Epithelial cell of esophagus (primary cell): ENCODE data around the gene CNTN5.

ENCODE experiments used
- DNase-seq: peaks from one replicate; pipeline ENCODE4 v3.0.0; 2010; ENCODE audit warnings: low read depth
- H3K4me3 ChIP-seq: 2 replicates; pipeline ENCODE4 v1.5.1; 2011; ENCODE audit warnings: mild to moderate bottlenecking, low read length, control low read depth
- TF ChIP-seq, protein P1 (sequence below): IDR thresholded peaks from 2 replicates; pipeline ENCODE4 v1.5.1; 2011; ENCODE audit warnings: low read depth, mild to moderate bottlenecking, low read length, control low read depth, inconsistent platforms; ENCODE audit not compliant: insufficient read depth; ENCODE audit errors: missing control alignments

Gene CNTN5

DNA sequence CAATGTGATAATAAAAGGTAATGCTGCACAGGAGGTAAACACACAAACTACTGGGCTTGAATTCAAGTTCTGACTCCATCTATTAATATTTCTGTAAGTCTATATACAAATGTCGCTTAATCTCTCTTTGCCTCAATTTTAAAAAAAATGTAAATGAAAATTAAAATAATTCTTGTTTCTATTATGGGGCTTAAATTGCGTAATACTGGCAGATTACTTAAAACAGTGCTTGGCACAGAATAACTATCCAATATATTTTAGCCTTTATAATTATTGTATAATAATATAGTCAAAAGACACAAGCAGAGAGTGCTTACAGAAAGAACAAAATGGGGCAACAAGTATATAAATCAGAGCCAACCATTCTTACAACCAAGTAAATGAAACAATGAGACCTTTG lies 489.1 kb downstream of the CNTN5 start:
- TF ChIP-seq, protein P1, sequence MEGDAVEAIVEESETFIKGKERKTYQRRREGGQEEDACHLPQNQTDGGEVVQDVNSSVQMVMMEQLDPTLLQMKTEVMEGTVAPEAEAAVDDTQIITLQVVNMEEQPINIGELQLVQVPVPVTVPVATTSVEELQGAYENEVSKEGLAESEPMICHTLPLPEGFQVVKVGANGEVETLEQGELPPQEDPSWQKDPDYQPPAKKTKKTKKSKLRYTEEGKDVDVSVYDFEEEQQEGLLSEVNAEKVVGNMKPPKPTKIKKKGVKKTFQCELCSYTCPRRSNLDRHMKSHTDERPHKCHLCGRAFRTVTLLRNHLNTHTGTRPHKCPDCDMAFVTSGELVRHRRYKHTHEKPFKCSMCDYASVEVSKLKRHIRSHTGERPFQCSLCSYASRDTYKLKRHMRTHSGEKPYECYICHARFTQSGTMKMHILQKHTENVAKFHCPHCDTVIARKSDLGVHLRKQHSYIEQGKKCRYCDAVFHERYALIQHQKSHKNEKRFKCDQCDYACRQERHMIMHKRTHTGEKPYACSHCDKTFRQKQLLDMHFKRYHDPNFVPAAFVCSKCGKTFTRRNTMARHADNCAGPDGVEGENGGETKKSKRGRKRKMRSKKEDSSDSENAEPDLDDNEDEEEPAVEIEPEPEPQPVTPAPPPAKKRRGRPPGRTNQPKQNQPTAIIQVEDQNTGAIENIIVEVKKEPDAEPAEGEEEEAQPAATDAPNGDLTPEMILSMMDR = no peak
- DNase-seq = no peak
- H3K4me3 ChIP-seq = no peak overlapping the region

- H3K4me3 ChIP-seq = no peak overlapping the region
- DNase-seq = no peak
- TF ChIP-seq, protein P1 = no peak
Measured at GRCh38 chr11:99513368-99513767, 492.6 kb downstream of the CNTN5 start.

GRCh38 chr11:99519095-99519494 lies 498.3 kb downstream of the CNTN5 start:
- no peak overlapping the region for H3K4me3 ChIP-seq
- TF ChIP-seq, protein P1 = no peak
- DNase-seq = no peak

- DNase-seq = no peak
- H3K4me3 ChIP-seq = no peak overlapping the region
- TF ChIP-seq, protein P1 = no peak
Measured at GRCh38 chr11:99522467-99523173, 501.9 kb downstream of the CNTN5 start.

DNA sequence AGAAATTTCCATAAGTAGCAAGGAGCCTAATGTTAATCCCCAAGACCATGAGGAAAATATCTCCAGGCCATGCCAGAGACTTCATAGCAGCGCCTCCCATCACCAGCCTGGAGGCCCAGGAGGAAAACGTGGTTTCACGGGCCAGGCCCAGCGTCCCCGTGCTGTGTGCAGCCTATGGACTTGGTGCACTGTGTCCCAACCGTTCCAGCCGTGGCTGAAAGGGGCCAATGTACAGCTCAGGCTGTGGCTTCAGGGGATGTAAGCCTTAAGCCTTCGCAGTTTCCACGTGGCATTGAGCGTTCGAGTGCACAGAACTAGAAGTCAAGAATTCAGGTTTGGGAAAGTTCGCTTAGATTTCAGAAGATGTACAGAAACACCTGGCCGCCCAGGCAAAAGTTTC lies 510.7 kb downstream of the CNTN5 start:
- TF ChIP-seq, protein P1 = no peak
- DNase-seq = no peak
- H3K4me3 ChIP-seq = no peak overlapping the region

DNA sequence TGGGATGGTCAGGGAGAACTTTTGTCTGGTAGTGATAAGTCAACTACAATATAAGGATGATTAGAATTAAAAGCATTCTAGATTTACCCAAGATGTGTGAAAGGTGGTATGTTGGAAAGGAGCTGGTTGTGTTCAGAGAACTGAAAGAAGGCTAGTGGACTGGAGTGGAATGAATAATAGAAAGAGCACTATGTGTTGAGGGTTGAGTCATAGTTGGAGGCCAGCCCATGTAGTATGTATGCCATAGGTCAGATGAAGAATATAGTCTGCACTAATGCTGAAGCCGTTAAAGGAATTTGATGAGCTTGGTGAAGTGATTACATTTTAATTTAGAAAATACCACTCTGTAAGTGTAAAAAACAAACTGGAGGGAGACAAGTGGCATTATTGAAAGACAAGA lies 514.1 kb downstream of the CNTN5 start:
- no peak overlapping the region for H3K4me3 ChIP-seq
- TF ChIP-seq, protein P1 = no peak

GRCh38 chr11:99535406-99535805 lies 514.7 kb downstream of the CNTN5 start:
- H3K4me3 ChIP-seq = no peak overlapping the region
- DNase-seq = no peak
- TF ChIP-seq, protein P1 = no peak

More for the DNA sequence above, 514.1 kb downstream of the CNTN5 start:
- DNase-seq = peak; percentile 54
